Measurements from ENCODE around the gene TGDS. TPM values are rescaled to one million over a fixed set of nuclear protein-coding genes. Genes with fewer than 3 reads are reported as not detected.
"Not testable (repeated sequence)": the region's sequence is repeated elsewhere in the genome, so short reads cannot be mapped to it uniquely, and the experiment has no call there.

Gene TGDS
- 8.4 TPM for total RNA-seq

DNA sequence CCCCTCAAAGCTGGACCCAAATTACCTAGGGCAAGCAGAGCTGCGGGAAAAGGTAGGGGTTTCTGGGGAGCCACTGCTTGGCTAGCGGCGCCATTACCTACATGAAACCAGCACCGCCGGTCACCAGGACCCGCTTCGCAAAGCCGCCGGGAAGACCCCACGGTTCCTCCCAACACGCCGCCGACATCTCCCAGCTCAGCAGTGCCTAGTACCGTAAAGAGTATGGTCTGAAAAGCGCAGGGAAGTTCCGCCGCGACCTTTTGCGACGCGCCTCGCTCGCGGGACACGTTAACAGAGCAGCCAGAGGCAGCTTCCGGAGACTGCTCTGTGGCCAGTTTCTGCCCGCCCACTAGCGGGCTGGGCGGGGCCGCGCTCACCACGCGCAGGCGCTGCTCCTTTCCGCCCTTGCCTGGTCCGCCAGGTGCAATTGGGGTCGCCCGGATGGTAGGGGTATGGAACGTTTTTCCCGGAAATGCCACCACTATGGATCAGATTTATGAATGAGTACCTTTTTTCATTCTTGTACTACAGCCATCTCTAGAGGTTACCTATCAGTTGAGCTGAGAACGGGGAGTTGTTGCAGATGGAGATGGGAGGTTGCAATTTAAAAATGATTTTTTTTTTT is at the start of gene TGDS:
Gene TGDS, minus strand, starts transcription at position 203 of the 625 bp plus-strand sequence. Its CDS starts 16 bp downstream, at position 187.
- DNase-seq (ENCODE audit: low spot score): peak; percentile 95
- peak; percentile 87 for ATAC-seq

- ATAC-seq (no peak), DNase-seq (ENCODE audit: low spot score) (no peak)
These were observed 45.5 kb upstream of the TGDS start for GRCh38 chr13:94641409-94641941.

DNA sequence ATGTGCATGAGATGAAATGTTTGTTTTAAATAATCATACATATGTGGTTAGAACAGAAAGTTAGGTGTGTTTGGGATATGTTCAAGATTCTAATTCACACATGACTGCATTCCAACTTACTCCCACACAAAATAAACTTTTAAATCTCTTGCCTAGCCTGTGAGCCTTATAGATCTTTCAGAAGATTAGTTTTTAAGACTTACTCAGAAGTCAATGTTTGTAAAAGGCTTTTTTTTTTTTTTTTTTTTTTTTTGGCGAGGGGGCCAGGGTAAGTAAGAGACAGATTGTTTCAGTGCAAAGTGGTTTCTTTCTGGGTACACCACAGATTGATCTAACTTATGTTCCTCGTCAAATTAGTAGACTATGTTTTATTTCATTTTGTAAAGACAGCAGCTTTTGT is 44.8 kb upstream of the TGDS start:
- ATAC-seq: no peak
- no peak for DNase-seq (ENCODE audit: low spot score)

- ATAC-seq; DNase-seq (ENCODE audit: low spot score): not testable (repeated sequence)
These were observed 41.7 kb upstream of the TGDS start for GRCh38 chr13:94637677-94638076.

- ATAC-seq (no peak), DNase-seq (ENCODE audit: low spot score) (no peak)
These were observed 41.1 kb upstream of the TGDS start for GRCh38 chr13:94636942-94637578.

GRCh38 chr13:94636096-94636495 is 40.1 kb upstream of the TGDS start:
- ATAC-seq; DNase-seq (ENCODE audit: low spot score): not testable (repeated sequence)

DNA sequence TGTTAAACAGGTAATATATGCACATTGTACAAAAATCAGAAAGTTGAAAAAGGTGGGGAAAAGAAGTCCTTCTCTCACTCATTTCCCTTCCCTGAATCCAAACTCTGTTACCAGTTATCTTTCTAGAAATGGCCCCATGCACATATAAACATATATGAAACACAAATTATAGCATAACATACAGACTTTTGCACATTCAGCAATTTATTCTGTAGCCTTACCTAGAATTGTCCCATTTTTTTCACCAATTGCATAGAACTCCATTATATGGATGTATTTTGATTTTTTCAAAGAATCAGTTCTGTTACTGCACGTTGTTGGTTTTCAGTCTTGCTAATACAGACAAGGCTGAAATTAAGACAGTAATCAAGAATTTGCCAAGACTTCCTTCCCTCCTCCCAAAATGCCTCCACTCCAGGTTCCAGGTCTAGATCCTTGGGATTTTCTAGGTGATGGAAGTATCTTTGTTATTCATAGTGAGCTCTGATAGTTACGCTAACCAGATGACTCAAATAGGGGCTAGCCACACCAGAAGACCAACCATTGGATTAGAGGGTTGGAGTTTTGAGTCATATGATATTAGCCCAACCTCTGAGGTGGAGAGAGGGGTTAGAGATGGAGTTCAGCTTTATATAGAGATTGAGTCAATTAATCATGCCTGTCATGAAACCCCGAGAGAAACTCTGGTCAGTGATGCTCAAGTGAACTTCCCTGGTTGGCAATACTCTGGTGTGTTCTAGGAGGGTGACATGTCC is 36.5 kb upstream of the TGDS start:
- ATAC-seq: no peak
- no peak for DNase-seq (ENCODE audit: low spot score)

DNA sequence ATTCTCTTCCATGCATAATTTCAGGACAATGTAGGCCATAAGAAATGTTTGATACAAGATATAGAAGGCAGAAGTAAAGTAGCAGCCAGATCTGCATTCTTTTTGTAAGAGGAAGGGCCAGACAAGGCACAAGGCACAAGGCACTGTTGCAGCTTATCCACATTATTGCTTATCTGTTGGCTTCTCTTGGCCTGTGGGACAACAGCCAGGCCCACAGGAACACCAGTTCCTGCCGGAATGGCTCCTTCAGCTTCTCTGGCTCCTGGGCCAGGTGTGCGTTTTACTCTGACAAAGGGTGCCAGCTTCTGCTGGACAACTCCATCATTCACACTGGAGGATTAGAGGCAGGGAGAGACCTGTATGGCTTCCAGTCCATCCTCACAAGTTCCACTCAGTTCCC is 34.9 kb upstream of the TGDS start:
- ATAC-seq: no peak
- no peak for DNase-seq (ENCODE audit: low spot score)

DNA sequence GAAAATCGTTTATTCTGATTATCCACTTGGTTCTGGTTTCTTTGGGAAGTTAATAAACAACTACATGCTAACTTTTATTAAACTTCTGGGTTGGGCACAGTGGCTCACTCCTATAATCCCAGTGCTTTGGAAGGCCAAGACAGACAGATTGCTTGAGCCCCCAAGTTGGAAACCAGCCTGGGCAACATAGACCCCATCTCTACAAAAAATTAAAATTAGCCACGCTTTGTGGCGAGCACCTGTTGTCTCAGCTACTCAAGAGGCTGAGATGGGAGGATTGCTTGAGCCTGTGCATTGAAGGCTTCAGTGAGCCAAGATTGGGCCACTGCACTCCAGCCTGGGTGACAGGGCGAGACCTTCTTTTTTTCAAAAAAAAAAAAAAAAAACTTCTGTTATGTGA is 27.4 kb upstream of the TGDS start:
- DNase-seq (ENCODE audit: low spot score) (no peak), ATAC-seq (no peak)

DNA sequence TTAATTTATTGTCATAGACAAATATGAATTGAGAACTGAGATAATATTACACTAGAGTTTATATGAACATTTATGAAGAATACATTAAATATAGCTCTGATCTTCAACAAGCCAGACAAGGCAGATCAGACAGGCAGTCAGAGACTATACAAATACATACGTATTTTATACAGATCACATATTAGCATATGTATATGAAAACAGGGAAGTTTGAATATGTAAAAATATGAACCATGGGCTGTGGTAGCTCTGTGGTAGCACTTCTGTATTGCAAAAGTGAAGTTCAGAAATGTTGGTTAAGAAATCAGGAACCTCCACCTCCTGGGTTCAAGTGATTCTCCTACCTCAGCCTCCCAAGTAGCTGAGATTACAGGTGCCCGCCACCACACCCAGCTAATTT is 26.4 kb upstream of the TGDS start:
- DNase-seq (ENCODE audit: low spot score) (no peak), ATAC-seq (no peak)

DNA sequence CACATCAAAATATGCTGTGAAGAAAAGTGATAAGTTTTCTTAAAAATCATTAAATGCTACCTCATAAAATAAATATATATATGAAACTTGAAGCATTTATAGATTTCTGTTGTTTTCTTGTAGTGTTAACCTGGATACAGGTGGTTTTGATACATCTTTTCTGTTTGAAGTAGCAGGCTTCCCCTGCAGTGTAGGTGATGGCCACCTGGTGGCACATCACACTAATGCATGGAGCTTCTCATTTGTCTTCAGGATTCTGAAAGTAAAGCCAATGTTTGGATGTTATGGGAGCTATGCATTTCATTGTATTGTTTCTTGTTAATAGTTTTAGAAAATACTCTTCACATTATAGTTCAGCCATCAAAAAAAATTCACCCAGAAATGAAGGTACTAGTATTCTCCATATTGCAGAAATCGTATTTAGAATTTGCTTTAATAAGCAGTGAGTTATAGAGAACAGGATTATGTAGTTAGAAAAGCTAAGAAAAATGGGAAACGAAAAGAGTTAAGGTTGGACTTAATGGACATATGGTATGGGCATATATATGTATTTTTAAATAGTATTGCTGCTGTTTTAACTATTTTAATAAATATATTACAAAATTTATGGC is 24.4 kb upstream of the TGDS start:
- no peak for DNase-seq (ENCODE audit: low spot score)
- peak; percentile 80 for ATAC-seq

GRCh38 chr13:94617389-94618000 is 21.5 kb upstream of the TGDS start:
- peak; percentile 82 for ATAC-seq
- DNase-seq (ENCODE audit: low spot score): no peak

DNA sequence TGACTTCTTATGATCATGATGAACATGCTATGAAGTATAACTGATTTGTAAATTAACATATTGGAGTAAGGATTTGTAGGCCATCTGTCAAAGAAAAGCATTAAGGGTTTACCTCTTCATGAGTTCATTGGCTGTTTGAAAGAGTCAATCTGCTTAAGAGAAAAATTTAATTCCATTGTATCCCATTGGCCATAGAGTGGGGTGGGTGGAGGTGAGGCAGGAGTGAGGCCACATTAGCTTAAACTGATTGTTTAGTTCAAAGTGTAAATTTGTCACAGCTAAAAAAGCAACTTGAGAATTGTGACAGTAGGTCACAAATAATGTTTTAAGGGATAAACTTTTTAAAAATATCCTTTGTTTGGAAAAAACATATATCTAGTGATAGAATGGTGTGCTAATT is 17.1 kb upstream of the TGDS start:
- no peak for DNase-seq (ENCODE audit: low spot score)

GRCh38 chr13:94612050-94612449 is 16.1 kb upstream of the TGDS start:
- DNase-seq (ENCODE audit: low spot score) (no peak), ATAC-seq (peak; percentile 39)

More for the DNA sequence above, 17.1 kb upstream of the TGDS start:
- ATAC-seq: no peak

- no peak for ATAC-seq
- no peak for DNase-seq (ENCODE audit: low spot score)
These were observed 14.5 kb upstream of the TGDS start for GRCh38 chr13:94610475-94610874.

DNA sequence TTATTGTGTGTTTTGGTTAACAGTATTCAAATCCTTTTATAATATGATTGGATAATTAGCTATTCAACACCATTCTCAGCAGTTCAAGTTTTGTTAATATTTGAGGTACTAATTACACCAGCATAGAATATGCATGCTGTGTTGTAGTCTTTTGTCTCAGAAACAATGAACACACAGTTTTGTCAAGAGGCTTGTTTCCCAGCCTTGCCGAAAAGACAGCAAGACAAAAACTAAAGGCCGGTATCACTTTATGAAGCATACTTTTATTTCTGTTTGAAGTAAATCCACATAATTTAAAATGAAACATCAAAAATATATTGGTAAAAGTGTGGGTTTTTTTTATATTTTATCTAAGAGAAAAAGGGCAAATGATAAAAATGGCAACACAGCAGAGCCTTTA is 13.2 kb upstream of the TGDS start:
- DNase-seq (ENCODE audit: low spot score) (no peak), ATAC-seq (no peak)

DNA sequence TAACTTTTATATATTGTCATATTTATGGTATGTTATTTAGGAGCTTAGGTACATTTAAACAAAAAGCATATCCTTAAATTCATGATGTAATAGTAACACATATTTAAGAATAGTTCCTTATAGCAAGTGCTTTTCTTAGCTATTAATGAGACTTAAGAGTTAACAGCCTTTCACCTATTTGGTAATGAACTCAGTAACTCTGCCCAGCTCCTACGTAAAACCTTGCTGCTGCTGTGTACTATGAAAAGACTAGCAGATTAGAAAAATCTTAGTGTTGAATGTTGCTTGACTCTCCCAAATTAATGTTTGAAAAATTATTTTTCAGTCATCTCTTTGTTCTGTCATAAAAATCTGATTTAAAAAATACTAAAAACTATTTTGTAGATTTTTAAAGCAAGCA is 12.6 kb upstream of the TGDS start:
- DNase-seq (ENCODE audit: low spot score) (no peak), ATAC-seq (peak; percentile 79)

GRCh38 chr13:94607939-94608338 is 12.0 kb upstream of the TGDS start:
- DNase-seq (ENCODE audit: low spot score) (no peak), ATAC-seq (no peak)

DNA sequence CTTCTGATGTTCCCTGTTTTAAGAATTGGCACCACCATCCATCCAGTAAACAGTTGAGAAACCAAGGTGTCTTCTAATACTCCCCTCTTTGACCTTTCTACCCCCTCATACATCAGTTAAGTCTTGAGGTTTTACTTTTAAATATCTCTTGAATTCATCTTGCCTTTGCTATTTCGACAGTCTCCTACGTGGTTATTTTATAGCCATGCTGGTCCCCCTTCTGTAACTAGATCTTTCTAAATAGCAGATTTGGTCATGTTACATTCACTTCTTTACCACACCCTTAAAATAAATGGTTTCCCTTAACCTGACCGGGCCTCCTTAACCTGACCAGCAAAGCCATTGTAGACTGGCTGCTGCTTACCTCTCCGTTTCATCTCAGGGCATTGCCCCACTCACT is 11.1 kb upstream of the TGDS start:
- no peak for ATAC-seq

GRCh38 chr13:94602467-94602866 is 6.5 kb upstream of the TGDS start:
- ATAC-seq: no peak
- no peak for DNase-seq (ENCODE audit: low spot score)

More for the DNA sequence above, 11.1 kb upstream of the TGDS start:
- no peak for DNase-seq (ENCODE audit: low spot score)
